ENCODE results near the gene CNGA1.

GRCh38 chr4:47996021-47996420 lies 20.5 kb downstream of the CNGA1 start:
- TF ChIP-seq TSHZ1 (tag by site-specific recombination; IDR thresholded peaks at IDR 0.05; ENCODE audit: borderline replicate concordance) (no peak), YY1 (tag by site-specific recombination; IDR thresholded peaks at IDR 0.05) (no peak), PRDM6 (tag by site-specific recombination; IDR thresholded peaks at IDR 0.05) (no peak), TRIM28 (IDR thresholded peaks at IDR 0.05; ENCODE audit: borderline replicate concordance, low read length) (no peak), ZNF76 (tag by site-specific recombination; IDR thresholded peaks at IDR 0.05; ENCODE audit: borderline replicate concordance, low read depth) (no peak), ZNF501 (tag by site-specific recombination; IDR thresholded peaks at IDR 0.05) (no peak)
- TF ChIP-seq, protein P1, sequence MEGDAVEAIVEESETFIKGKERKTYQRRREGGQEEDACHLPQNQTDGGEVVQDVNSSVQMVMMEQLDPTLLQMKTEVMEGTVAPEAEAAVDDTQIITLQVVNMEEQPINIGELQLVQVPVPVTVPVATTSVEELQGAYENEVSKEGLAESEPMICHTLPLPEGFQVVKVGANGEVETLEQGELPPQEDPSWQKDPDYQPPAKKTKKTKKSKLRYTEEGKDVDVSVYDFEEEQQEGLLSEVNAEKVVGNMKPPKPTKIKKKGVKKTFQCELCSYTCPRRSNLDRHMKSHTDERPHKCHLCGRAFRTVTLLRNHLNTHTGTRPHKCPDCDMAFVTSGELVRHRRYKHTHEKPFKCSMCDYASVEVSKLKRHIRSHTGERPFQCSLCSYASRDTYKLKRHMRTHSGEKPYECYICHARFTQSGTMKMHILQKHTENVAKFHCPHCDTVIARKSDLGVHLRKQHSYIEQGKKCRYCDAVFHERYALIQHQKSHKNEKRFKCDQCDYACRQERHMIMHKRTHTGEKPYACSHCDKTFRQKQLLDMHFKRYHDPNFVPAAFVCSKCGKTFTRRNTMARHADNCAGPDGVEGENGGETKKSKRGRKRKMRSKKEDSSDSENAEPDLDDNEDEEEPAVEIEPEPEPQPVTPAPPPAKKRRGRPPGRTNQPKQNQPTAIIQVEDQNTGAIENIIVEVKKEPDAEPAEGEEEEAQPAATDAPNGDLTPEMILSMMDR (tag by site-specific recombination; IDR thresholded peaks at IDR 0.05) = no peak
- TF ChIP-seq, protein P2, sequence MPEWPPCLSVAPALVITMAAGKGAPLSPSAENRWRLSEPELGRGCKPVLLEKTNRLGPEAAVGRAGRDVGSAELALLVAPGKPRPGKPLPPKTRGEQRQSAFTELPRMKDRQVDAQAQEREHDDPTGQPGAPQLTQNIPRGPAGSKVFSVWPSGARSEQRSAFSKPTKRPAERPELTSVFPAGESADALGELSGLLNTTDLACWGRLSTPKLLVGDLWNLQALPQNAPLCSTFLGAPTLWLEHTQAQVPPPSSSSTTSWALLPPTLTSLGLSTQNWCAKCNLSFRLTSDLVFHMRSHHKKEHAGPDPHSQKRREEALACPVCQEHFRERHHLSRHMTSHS (tag by site-specific recombination; IDR thresholded peaks at IDR 0.05) = no peak
- TF ChIP-seq, protein P3, sequence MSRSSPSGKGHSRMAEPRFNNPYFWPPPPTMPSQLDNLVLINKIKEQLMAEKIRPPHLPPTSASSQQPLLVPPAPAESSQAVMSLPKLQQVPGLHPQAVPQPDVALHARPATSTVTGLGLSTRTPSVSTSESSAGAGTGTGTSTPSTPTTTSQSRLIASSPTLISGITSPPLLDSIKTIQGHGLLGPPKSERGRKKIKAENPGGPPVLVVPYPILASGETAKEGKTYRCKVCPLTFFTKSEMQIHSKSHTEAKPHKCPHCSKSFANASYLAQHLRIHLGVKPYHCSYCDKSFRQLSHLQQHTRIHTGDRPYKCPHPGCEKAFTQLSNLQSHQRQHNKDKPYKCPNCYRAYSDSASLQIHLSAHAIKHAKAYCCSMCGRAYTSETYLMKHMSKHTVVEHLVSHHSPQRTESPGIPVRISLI (tag by site-specific recombination; IDR thresholded peaks at IDR 0.05) = no peak
- TF ChIP-seq, protein P4, sequence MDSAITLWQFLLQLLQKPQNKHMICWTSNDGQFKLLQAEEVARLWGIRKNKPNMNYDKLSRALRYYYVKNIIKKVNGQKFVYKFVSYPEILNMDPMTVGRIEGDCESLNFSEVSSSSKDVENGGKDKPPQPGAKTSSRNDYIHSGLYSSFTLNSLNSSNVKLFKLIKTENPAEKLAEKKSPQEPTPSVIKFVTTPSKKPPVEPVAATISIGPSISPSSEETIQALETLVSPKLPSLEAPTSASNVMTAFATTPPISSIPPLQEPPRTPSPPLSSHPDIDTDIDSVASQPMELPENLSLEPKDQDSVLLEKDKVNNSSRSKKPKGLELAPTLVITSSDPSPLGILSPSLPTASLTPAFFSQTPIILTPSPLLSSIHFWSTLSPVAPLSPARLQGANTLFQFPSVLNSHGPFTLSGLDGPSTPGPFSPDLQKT (IDR thresholded peaks at IDR 0.05; ENCODE audit: borderline replicate concordance, low read depth, low read length) = no peak

Data from HEK293 (cell line).